Endodermal cell (in vitro differentiated cells): Measurements from ENCODE around the gene TOPAZ1. TPM values are rescaled to one million over a fixed set of nuclear protein-coding genes. Genes with fewer than 3 reads are reported as not detected.

Source experiments
- DNase-seq: peaks from one replicate; pipeline ENCODE4 v3.0.0-alpha.2; 2017
- H3K27ac ChIP-seq: 2 replicates; pipeline ENCODE4 v1.5.1; 2013; ENCODE audit warnings: mild to moderate bottlenecking, low read depth, low read length, moderate library complexity
- H3K27me3 ChIP-seq: 2 replicates; pipeline ENCODE4 v1.6.1; 2013; ENCODE audit warnings: mild to moderate bottlenecking, low read length, moderate library complexity; ENCODE audit not compliant: insufficient read depth, control insufficient read depth, poor library complexity, severe bottlenecking
- H3K36me3 ChIP-seq: 2 replicates; pipeline ENCODE4 v1.7.0; 2013; ENCODE audit warnings: mild to moderate bottlenecking, low read length, moderate library complexity; ENCODE audit not compliant: control insufficient read depth, insufficient read depth
- H3K4me1 ChIP-seq: one replicate; pipeline ENCODE4 v1.7.0; 2013; ENCODE audit warnings: low read length; ENCODE audit not compliant: control insufficient read depth, insufficient read depth
- H3K4me3 ChIP-seq: 2 replicates; pipeline ENCODE4 v1.5.1; 2013; ENCODE audit warnings: mild to moderate bottlenecking, low read length, moderate library complexity
- H3K9ac ChIP-seq: 2 replicates; pipeline ENCODE4 v1.6.1; 2013; ENCODE audit warnings: mild to moderate bottlenecking, low read length, moderate library complexity; ENCODE audit not compliant: poor library complexity, severe bottlenecking; ENCODE audit errors: extremely low read depth
- H3K9me3 ChIP-seq: 2 replicates; pipeline ENCODE4 v1.6.1; 2013; ENCODE audit warnings: mild to moderate bottlenecking, low read length, moderate library complexity; ENCODE audit not compliant: control insufficient read depth
- H3K27ac Mint-ChIP-seq: 2 replicates; pipeline ENCODE4 v1.8.0; 2020; ENCODE audit warnings: mixed read lengths
- H3K27me3 Mint-ChIP-seq: 2 replicates; pipeline ENCODE4 v1.8.0; 2021; ENCODE audit warnings: mild to moderate bottlenecking, mixed read lengths; ENCODE audit not compliant: insufficient read depth
- H3K36me3 Mint-ChIP-seq: 2 replicates; pipeline ENCODE4 v1.8.0; 2020; ENCODE audit warnings: low read depth, mixed read lengths
- H3K4me1 Mint-ChIP-seq: 2 replicates; pipeline ENCODE4 v1.8.0; 2020; ENCODE audit warnings: mixed read lengths
- H3K4me3 Mint-ChIP-seq: 2 replicates; pipeline ENCODE4 v1.8.0; 2020; ENCODE audit warnings: mild to moderate bottlenecking, moderate library complexity, mixed read lengths
- H3K9me3 Mint-ChIP-seq: 2 replicates; pipeline ENCODE4 v1.8.0; 2020; ENCODE audit warnings: mild to moderate bottlenecking, mixed read lengths
- WGBS, 2 experiments: methylation state at CpG; one replicate each; pipeline versions ENCODE4 v1.1.5 to v1.1.7; 2013; ENCODE audit warnings: missing lambda C conversion rate in 2 of 2, mixed read lengths in 1 of 2; ENCODE audit not compliant: insufficient coverage in 1 of 2, insufficient read length in 1 of 2; 5-methylcytosine and 5-hydroxymethylcytosine counted together
- total RNA-seq, 2 donors: library from RNA; stranded (reverse); fragmentation: NEBNext Ultra II Directional in 1 of 2; extraction: Animal tissue kit (Norgen Biotek cat#: 25700) in 1 of 2; gene quantifications; 2 replicates in 1 of 2; 3 replicates in 1 of 2; pipeline ENCODE4 v1.2.1, GENCODE V29; 2021
- TF ChIP-seq, protein P1 (sequence below): fragments of 200-600 bp; sonication (generic); conservative IDR thresholded peaks from 2 replicates; pipeline ENCODE4 v1.5.0; 2021; ENCODE audit warnings: antibody characterized with exemption, mild to moderate bottlenecking

Gene TOPAZ1
- total RNA-seq, 2 donors from 2014 or later = not detected

- Mint-ChIP-seq H3K27ac (no peak overlapping the region), H3K36me3 (no peaks in the 10 kb centered on the region), H3K27me3 (peaks cover 15% of the 10 kb centered on the region), H3K4me3 (no peak overlapping the region), H3K4me1 (peaks cover 2% of the 10 kb centered on the region), H3K9me3 (no peaks in the 10 kb centered on the region)
- Histone ChIP-seq H3K9me3 (no peaks in the 10 kb centered on the region), H3K27ac (no peak overlapping the region), H3K4me3 (no peak overlapping the region), H3K27me3 (peaks cover 17% of the 10 kb centered on the region), H3K9ac (no peak overlapping the region), H3K36me3 (no peaks in the 10 kb centered on the region), H3K4me1 (no peaks in the 10 kb centered on the region)
- TF ChIP-seq, protein P1, sequence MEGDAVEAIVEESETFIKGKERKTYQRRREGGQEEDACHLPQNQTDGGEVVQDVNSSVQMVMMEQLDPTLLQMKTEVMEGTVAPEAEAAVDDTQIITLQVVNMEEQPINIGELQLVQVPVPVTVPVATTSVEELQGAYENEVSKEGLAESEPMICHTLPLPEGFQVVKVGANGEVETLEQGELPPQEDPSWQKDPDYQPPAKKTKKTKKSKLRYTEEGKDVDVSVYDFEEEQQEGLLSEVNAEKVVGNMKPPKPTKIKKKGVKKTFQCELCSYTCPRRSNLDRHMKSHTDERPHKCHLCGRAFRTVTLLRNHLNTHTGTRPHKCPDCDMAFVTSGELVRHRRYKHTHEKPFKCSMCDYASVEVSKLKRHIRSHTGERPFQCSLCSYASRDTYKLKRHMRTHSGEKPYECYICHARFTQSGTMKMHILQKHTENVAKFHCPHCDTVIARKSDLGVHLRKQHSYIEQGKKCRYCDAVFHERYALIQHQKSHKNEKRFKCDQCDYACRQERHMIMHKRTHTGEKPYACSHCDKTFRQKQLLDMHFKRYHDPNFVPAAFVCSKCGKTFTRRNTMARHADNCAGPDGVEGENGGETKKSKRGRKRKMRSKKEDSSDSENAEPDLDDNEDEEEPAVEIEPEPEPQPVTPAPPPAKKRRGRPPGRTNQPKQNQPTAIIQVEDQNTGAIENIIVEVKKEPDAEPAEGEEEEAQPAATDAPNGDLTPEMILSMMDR = no peak
- no peak for DNase-seq
- WGBS, 2 experiments = 91 to 100% methylated on average over 2 of the region's 2 CpGs
These were observed 50.6 kb downstream of the TOPAZ1 start for GRCh38 chr3:44292276-44292675.

DNA sequence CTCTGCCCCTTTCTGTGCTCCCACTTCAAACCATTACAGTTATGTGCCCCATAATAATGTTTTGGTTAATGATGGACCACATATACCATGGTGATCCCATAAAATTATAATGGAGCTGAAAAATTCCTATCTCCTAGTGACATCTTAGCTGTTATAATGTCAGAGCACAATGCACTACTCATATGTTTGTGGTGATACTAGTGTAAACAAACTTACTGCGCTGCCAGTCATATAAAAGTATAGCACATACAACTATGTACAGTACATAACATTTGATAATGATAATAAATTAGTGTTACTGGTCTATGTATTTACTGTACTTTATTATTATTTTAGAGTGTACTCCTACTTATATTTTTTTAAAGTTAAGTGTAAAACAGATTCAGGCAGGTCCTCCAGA, 51.3 kb downstream of the TOPAZ1 start:
- Mint-ChIP-seq H3K4me1 (peaks cover 2% of the 10 kb centered on the region), H3K27ac (no peak overlapping the region), H3K27me3 (peaks cover 15% of the 10 kb centered on the region), H3K9me3 (no peaks in the 10 kb centered on the region), H3K36me3 (no peaks in the 10 kb centered on the region), H3K4me3 (no peak overlapping the region)
- H3K36me3 ChIP-seq = no peaks in the 10 kb centered on the region
- DNase-seq = no peak
- TF ChIP-seq, protein P1 = no peak
- H3K4me3 ChIP-seq = no peak overlapping the region
- no peaks in the 10 kb centered on the region for H3K4me1 ChIP-seq
- WGBS, 2 experiments = no CpG with 5 or more reads among the region's 1 CpG
- no peak overlapping the region for H3K9ac ChIP-seq
- H3K9me3 ChIP-seq = no peaks in the 10 kb centered on the region
- H3K27me3 ChIP-seq = peaks cover 23% of the 10 kb centered on the region
- H3K27ac ChIP-seq = no peak overlapping the region

DNA sequence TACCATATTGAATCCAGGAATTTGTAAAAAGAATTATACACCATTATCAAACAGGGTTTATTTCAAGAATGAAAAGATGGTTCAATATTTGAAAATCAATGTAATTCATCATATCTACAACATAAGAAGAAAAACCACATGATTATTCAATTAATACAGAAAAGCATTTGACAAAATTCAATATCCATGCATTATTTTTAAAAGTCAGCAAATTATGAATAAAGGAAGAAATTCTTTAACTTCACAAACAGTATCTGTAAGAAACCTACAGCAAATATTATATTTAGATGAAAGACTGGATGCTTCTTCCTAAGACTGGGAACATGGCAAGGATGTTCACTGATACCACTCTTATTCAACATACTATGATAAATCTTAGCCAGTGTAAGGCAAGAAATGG, 55.6 kb downstream of the TOPAZ1 start:
- H3K27me3 ChIP-seq = peaks cover 24% of the 10 kb centered on the region
- no peak overlapping the region for H3K9ac ChIP-seq
- no peaks in the 10 kb centered on the region for H3K9me3 ChIP-seq
- no peaks in the 10 kb centered on the region for H3K4me1 Mint-ChIP-seq
- no peak overlapping the region for H3K27ac Mint-ChIP-seq
- no peak overlapping the region for H3K4me3 ChIP-seq
- no peaks in the 10 kb centered on the region for H3K36me3 ChIP-seq
- H3K9me3 Mint-ChIP-seq = no peaks in the 10 kb centered on the region
- H3K27ac ChIP-seq = no peak overlapping the region
- H3K36me3 Mint-ChIP-seq = no peaks in the 10 kb centered on the region
- no peak for DNase-seq
- TF ChIP-seq, protein P1 = no peak
- no peak overlapping the region for H3K4me3 Mint-ChIP-seq
- no peaks in the 10 kb centered on the region for H3K4me1 ChIP-seq
- peaks cover 15% of the 10 kb centered on the region for H3K27me3 Mint-ChIP-seq
